HepG2 (cell line): ENCODE data around the gene SVOP.

Experiments
- ATM ChIP-seq: fragments of 450-650 bp; IDR thresholded peaks from 2 replicates; pipeline ENCODE4 v1.7.1; 2017; ENCODE audit warnings: mild to moderate bottlenecking, borderline replicate concordance
- HDAC2 ChIP-seq: sonication (generic); formaldehyde crosslinking; IDR thresholded peaks from 2 replicates; pipeline ENCODE4 v1.4.0; 2020; ENCODE audit warnings: missing genetic modification reagents
- MAFK ChIP-seq, 2 experiments: IDR thresholded peaks in 1 of 2; conservative IDR thresholded peaks in 1 of 2; 2 replicates each; pipeline ENCODE4 v1.6.1; 2011; ENCODE audit warnings: improper control_type of control experiment in 2 of 2, low read length in 2 of 2
- PCBP1 ChIP-seq: fragments of 200-400 bp; formaldehyde crosslinking; IDR thresholded peaks from 2 replicates; pipeline ENCODE4 v1.6.1; 2017; ENCODE audit warnings: mild to moderate bottlenecking, low read depth, low read length, borderline replicate concordance
- SRSF9 ChIP-seq: fragments of 200-400 bp; formaldehyde crosslinking; IDR thresholded peaks from 2 replicates; pipeline ENCODE4 v1.6.1; 2018; ENCODE audit warnings: borderline replicate concordance, mild to moderate bottlenecking, low read depth, low read length; ENCODE audit not compliant: insufficient read depth, poor library complexity, severe bottlenecking
- SUZ12 ChIP-seq: fragments of 150-350 bp; IDR thresholded peaks from 2 replicates; pipeline ENCODE4 v1.6.1; 2014; ENCODE audit warnings: low read depth, low read length
- ZNF432 ChIP-seq: sonication (generic); formaldehyde crosslinking; IDR thresholded peaks from 2 replicates; pipeline ENCODE4 v1.5.0; 2020; ENCODE audit warnings: missing genetic modification reagents, mild to moderate bottlenecking, borderline replicate concordance

DNA sequence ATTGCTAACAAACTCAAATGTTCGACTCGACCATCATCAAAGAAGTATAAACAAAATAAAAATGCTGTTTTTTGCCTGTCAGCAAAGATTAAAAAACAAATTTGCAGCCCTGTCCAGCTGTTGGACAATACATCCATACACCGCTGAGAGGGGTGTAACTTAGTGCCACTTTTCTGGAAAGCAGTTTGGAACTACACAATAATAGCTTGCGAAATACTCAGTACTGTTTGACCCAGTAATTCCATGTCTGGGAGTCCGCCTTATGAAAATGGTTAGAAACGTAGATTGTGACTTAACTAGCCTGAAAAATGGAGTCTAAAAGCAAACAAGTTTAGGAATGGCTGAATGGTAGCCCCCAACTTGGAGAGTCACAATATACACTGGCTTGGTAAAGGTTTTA lies 37.9 kb upstream of the SVOP start:
- no peak for TF ChIP-seq PCBP1
- no peak for TF ChIP-seq ATM
- TF ChIP-seq SRSF9 = no peak
- no peak for TF ChIP-seq HDAC2
- TF ChIP-seq MAFK (conservative IDR thresholded peaks at IDR 0.05 in 1 of 2, IDR thresholded peaks at IDR 0.05 in 1 of 2; ENCODE audit: low read length in 2 of 2) = no peak
- no peak for TF ChIP-seq SUZ12
- TF ChIP-seq ZNF432 (CRISPR knock-in tag) = no peak
